Gastroesophageal sphincter (tissue), 4 donors: ENCODE data around the gene ELOVL6. TPM values are rescaled to one million over a fixed set of nuclear protein-coding genes. Genes with fewer than 3 reads are reported as not detected.

ENCODE experiments used
- ATAC-seq: fragments of 150-250 bp; one replicate; pipeline ENCODE4 v1.9.1; 2016; ENCODE audit warnings: mild to moderate bottlenecking, moderate library complexity
- H3K27ac ChIP-seq, 4 donors: fragments of 200-600 bp; sonication (generic) in 3 of 4; 1 replicate in 3 of 4; 2 replicates in 1 of 4; pipeline ENCODE4 v1.5.1; 2016 to 2019
- H3K27me3 ChIP-seq: fragments of 200-600 bp; sonication (generic); one replicate; pipeline ENCODE4 v1.5.1; 2019
- H3K36me3 ChIP-seq, 2 donors: fragments of 200-600 bp; sonication (generic); one replicate each; pipeline ENCODE4 v1.5.1; 2019; ENCODE audit warnings: control low read depth in 1 of 2
- H3K4me1 ChIP-seq, 3 donors: fragments of 200-600 bp; sonication (generic); 1 replicate in 2 of 3; 2 replicates in 1 of 3; pipeline ENCODE4 v1.5.1; 2016 to 2019; ENCODE audit warnings: control low read depth in 2 of 3
- H3K4me3 ChIP-seq, 2 donors: fragments of 200-600 bp; sonication (generic); one replicate each; pipeline ENCODE4 v1.5.1; 2019; ENCODE audit warnings: mild to moderate bottlenecking in 1 of 2, moderate library complexity in 1 of 2
- H3K9me3 ChIP-seq, 3 donors: fragments of 200-600 bp; sonication (generic); one replicate each; pipeline ENCODE4 v1.5.1; 2017 to 2019; ENCODE audit warnings: control low read depth in 2 of 3
- CTCF ChIP-seq, 4 experiments: fragments of 200-600 bp in 2 of 4; fragments of 450-650 bp in 2 of 4; sonication (generic) in 1 of 4; IDR thresholded peaks; one replicate each; pipeline ENCODE4 v1.5.1; 2017 to 2019; ENCODE audit warnings: antibody characterized with exemption in 4 of 4, mild to moderate bottlenecking in 2 of 4, moderate library complexity in 2 of 4
- EP300 ChIP-seq: sonication (generic); formaldehyde crosslinking; IDR thresholded peaks from one replicate; pipeline ENCODE4 v1.6.1; 2017; ENCODE audit warnings: antibody characterized with exemption, mild to moderate bottlenecking
- POLR2A ChIP-seq, 2 donors: fragments of 450-650 bp; IDR thresholded peaks; one replicate each; pipeline ENCODE4 v1.6.1; 2017; ENCODE audit warnings: antibody characterized with exemption in 2 of 2, mild to moderate bottlenecking in 2 of 2, moderate library complexity in 1 of 2
- POLR2AphosphoS5 ChIP-seq: sonication (generic); formaldehyde crosslinking; IDR thresholded peaks from one replicate; pipeline ENCODE4 v1.6.1; 2017; ENCODE audit warnings: antibody characterized with exemption
- WGBS, 2 donors: methylation state at CpG; one replicate each; pipeline ENCODE4 v1.1.5; 2018; ENCODE audit warnings: low coverage in 1 of 2; 5-methylcytosine and 5-hydroxymethylcytosine counted together
- total RNA-seq, 4 donors: library from RNA; depleted of rRNA; stranded (reverse); fragments of >200 nt; gene quantifications; one replicate each; pipeline ENCODE4 v1.1.0, GENCODE V29; 2016

ELOVL6 gene
- total RNA-seq, 4 donors from 2014 or later: 2.7 to 6.0 (median 3.5) TPM

GRCh38 chr4:110010797-110011196, 187.6 kb downstream of the ELOVL6 start:
- TF ChIP-seq CTCF (IDR thresholded peaks at IDR 0.05): no peak
- no peaks in the 10 kb centered on the region for H3K9me3 ChIP-seq
- no peaks in the 10 kb centered on the region for H3K4me1 ChIP-seq
- H3K4me3 ChIP-seq: no peak overlapping the region
- WGBS, 2 donors: 89 to 93% methylated on average over 3 to 4 of the region's 4 CpGs
- no peak for ATAC-seq
- H3K27ac ChIP-seq: no peak overlapping the region
- no peaks in the 10 kb centered on the region for H3K27me3 ChIP-seq
- H3K36me3 ChIP-seq: no peaks in the 10 kb centered on the region

GRCh38 chr4:110009550-110009949, 188.9 kb downstream of the ELOVL6 start:
- no peaks in the 10 kb centered on the region for H3K27me3 ChIP-seq
- H3K4me3 ChIP-seq: no peak overlapping the region
- no peak overlapping the region for H3K27ac ChIP-seq
- no peaks in the 10 kb centered on the region for H3K4me1 ChIP-seq
- no peaks in the 10 kb centered on the region for H3K9me3 ChIP-seq
- no peaks in the 10 kb centered on the region for H3K36me3 ChIP-seq
- no peak for ATAC-seq
- TF ChIP-seq CTCF (IDR thresholded peaks at IDR 0.05) (no peak), POLR2AphosphoS5 (no peak), POLR2A (IDR thresholded peaks at IDR 0.05) (no peak), EP300 (no peak)
- WGBS, 2 donors: 92 to 94% methylated on average over 2 of the region's 2 CpGs

DNA sequence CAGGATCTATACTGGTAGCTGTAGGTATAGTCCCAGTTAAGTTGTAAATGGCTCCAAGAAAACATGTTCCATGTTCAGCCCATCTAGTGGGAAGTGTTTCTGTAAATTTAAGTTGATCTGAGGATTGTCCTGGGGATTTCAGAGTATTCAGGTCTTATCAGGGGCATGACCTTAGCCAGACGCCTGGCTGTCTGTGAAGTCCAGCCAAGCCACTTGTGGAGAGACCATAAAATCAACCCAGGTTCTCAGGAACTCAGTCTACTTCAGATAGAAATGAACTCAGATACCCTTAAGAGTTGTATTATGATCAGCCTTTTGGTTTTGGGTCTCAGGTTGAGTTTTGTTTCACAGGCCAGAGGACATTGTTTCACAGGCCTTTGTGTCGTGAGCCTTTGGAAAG, 189.9 kb downstream of the ELOVL6 start:
- Histone ChIP-seq H3K27me3 (no peaks in the 10 kb centered on the region), H3K27ac (no peak overlapping the region), H3K4me3 (no peak overlapping the region), H3K36me3 (no peaks in the 10 kb centered on the region), H3K4me1 (no peaks in the 10 kb centered on the region), H3K9me3 (no peaks in the 10 kb centered on the region)
- WGBS, 2 donors: 94% methylated on average over 2 of the region's 2 CpGs
- no peak for ATAC-seq
- no peak for TF ChIP-seq POLR2A (IDR thresholded peaks at IDR 0.05)
- no peak for TF ChIP-seq POLR2AphosphoS5
- TF ChIP-seq EP300: no peak
- TF ChIP-seq CTCF (IDR thresholded peaks at IDR 0.05): no peak

- no peaks in the 10 kb centered on the region for H3K36me3 ChIP-seq
- no peak overlapping the region for H3K4me3 ChIP-seq
- TF ChIP-seq POLR2A (IDR thresholded peaks at IDR 0.05) (no peak), EP300 (no peak), CTCF (IDR thresholded peaks at IDR 0.05) (no peak), POLR2AphosphoS5 (no peak)
- H3K4me1 ChIP-seq: no peaks in the 10 kb centered on the region
- 93% methylated on average over 2 of the region's 3 CpGs; no CpG with 5 or more reads in 1 of the 2 donors for WGBS, 2 donors
- ATAC-seq: no peak
- no peaks in the 10 kb centered on the region for H3K27me3 ChIP-seq
- H3K27ac ChIP-seq: no peak overlapping the region
- no peaks in the 10 kb centered on the region for H3K9me3 ChIP-seq
Observed at GRCh38 chr4:110007217-110007616, 191.2 kb downstream of the ELOVL6 start.

DNA sequence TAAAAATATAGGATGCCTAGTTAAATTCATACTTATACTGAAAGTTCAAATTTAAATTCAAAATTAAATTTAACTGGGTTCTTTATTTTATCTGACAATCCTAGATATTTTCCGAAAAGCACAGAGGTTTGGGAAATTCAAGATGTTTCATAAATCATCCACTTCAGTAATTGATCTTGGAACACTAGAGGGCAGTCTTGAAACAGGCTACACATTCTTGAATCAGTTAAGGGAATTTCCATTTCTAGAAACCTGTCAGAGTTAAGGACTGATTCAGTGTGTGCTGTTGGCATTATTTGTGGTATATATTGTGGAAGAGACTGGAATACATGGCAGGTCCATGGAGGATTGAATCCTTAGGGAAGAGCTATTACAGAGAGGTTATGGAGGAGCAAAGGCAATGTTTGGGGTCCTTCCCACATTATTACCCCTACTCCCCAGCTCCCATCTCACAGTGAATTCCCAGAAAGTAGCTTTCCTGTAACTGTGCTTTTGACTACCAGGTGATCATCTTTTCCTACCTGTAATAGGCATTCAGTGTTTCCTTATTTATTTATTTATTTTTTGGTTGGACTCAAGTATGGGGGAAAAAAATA, 192.9 kb downstream of the ELOVL6 start:
- no peak for ATAC-seq
- Histone ChIP-seq H3K4me1 (no peaks in the 10 kb centered on the region), H3K4me3 (no peak overlapping the region), H3K27ac (no peak overlapping the region), H3K36me3 (no peaks in the 10 kb centered on the region), H3K27me3 (no peaks in the 10 kb centered on the region), H3K9me3 (no peaks in the 10 kb centered on the region)
- WGBS, 2 donors: 0 to 3% methylated on average over 1 of the region's 1 CpG
- peak; percentile 20 to 63 (median 55) for TF ChIP-seq CTCF (IDR thresholded peaks at IDR 0.05)
- no peak for TF ChIP-seq POLR2AphosphoS5
